HUES6 (cell line): ENCODE results near the gene SMARCA5.

Experiments used
- H3K27ac ChIP-seq: 2 replicates; pipeline ENCODE4 v1.7.0; 2013; ENCODE audit warnings: low read depth, mild to moderate bottlenecking, low read length, inconsistent platforms
- H3K27me3 ChIP-seq: 2 replicates; pipeline ENCODE4 v1.6.1; 2013; ENCODE audit warnings: low read length; ENCODE audit not compliant: control insufficient read depth, insufficient read depth
- H3K36me3 ChIP-seq: 2 replicates; pipeline ENCODE4 v1.6.1; 2013; ENCODE audit warnings: low read length; ENCODE audit not compliant: control insufficient read depth, insufficient read depth
- H3K4me1 ChIP-seq: 2 replicates; pipeline ENCODE4 v1.6.1; 2013; ENCODE audit warnings: low read length; ENCODE audit not compliant: control insufficient read depth, insufficient read depth
- H3K4me3 ChIP-seq: 2 replicates; pipeline ENCODE4 v1.5.1; 2013; ENCODE audit warnings: low read depth, low read length
- H3K9ac ChIP-seq: one replicate; pipeline ENCODE4 v1.6.1; 2013; ENCODE audit warnings: mild to moderate bottlenecking, low read length
- H3K9me3 ChIP-seq: 2 replicates; pipeline ENCODE4 v1.6.1; 2013; ENCODE audit warnings: low read depth, low read length; ENCODE audit not compliant: control insufficient read depth, insufficient read depth

Gene SMARCA5, protein sequence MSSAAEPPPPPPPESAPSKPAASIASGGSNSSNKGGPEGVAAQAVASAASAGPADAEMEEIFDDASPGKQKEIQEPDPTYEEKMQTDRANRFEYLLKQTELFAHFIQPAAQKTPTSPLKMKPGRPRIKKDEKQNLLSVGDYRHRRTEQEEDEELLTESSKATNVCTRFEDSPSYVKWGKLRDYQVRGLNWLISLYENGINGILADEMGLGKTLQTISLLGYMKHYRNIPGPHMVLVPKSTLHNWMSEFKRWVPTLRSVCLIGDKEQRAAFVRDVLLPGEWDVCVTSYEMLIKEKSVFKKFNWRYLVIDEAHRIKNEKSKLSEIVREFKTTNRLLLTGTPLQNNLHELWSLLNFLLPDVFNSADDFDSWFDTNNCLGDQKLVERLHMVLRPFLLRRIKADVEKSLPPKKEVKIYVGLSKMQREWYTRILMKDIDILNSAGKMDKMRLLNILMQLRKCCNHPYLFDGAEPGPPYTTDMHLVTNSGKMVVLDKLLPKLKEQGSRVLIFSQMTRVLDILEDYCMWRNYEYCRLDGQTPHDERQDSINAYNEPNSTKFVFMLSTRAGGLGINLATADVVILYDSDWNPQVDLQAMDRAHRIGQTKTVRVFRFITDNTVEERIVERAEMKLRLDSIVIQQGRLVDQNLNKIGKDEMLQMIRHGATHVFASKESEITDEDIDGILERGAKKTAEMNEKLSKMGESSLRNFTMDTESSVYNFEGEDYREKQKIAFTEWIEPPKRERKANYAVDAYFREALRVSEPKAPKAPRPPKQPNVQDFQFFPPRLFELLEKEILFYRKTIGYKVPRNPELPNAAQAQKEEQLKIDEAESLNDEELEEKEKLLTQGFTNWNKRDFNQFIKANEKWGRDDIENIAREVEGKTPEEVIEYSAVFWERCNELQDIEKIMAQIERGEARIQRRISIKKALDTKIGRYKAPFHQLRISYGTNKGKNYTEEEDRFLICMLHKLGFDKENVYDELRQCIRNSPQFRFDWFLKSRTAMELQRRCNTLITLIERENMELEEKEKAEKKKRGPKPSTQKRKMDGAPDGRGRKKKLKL

DNA sequence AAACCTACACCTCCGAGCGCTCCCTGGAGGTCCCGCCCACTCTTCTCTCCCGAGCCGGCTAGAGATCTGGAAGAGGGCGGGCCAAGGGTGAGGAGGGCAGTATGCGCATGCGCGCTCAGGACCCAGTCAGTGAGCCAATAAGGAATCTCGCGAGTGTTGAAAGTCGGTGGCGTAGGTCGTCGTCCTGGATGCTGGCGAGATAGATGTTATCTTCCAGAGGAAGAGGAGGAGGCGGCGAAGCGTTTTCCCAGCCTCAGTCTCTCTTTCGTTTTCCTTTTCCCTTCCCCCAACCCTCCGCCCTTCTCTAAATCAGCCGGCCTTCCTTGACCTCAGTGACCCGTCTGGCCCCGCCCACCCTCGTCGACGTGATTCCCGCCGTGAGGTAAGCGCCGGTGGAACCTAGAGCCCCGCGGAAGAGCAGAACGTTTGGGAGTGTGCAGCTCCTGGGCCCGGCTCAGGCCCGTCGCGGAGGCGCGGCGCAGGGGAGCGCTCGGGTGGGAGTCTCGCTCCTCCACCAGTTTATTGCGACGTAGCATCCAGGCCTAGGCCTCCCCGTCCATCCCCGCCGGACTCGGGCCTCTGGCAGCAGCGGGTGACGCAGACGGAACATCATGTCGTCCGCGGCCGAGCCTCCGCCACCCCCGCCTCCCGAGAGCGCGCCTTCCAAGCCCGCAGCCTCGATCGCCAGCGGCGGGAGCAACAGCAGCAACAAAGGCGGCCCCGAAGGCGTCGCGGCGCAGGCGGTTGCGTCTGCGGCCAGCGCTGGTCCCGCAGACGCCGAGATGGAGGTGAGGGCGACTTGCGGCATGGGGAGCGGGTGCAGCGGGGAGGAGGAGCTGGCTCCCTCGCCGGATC, at the start of gene SMARCA5:
Gene SMARCA5, plus strand, starts transcription at position 389 of the 855 bp plus-strand sequence. Its CDS starts 223 bp downstream, at position 612.
- peak within 1 kb of the TSS; percentile 99 for H3K4me3 ChIP-seq
- peaks cover 14% of the 10 kb centered on the region for H3K4me1 ChIP-seq
- peak within 1 kb of the TSS; percentile 91 for H3K27ac ChIP-seq
- peak within 1 kb of the TSS; percentile 96 for H3K9ac ChIP-seq
- no peaks in the 10 kb centered on the region for H3K27me3 ChIP-seq
- H3K9me3 ChIP-seq, result no peaks in the 10 kb centered on the region
- peaks cover 23% of the 10 kb centered on the region for H3K36me3 ChIP-seq

- peaks cover 6% of the 10 kb centered on the region; the same call in 1 of the 2 replicates for H3K36me3 ChIP-seq
Measured at GRCh38 chr4:143473334-143474126, 40.0 kb upstream of the SMARCA5 start.

GRCh38 chr4:143477487-143477886, 36.0 kb upstream of the SMARCA5 start:
- H3K9me3 ChIP-seq, result no peaks in the 10 kb centered on the region

More at GRCh38 chr4:143473334-143474126, 40.0 kb upstream of the SMARCA5 start:
- Histone ChIP-seq H3K27me3 (no peaks in the 10 kb centered on the region), H3K4me3 (no peak overlapping the region), H3K4me1 (no peaks in the 10 kb centered on the region), H3K9ac (no peak overlapping the region), H3K9me3 (no peaks in the 10 kb centered on the region), H3K27ac (no peak overlapping the region)

DNA sequence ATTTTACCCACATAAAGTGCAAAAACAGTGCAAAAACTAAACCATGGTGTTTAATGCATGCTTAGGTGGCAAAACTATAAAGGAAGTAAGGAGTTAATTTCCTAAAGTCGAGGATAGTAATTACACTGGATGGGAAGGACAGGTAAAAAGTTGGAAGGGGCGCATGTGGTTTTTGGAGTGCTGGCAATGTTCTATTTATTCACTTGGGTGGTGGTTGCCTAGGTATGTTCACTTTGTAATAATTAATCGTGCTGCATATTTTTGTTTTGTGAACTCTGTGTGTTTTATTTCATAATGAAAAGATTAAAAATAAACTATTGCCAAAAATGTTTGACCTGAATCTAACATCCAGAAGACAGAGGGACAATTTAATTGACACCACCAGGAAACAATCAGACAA, 32.1 kb upstream of the SMARCA5 start:
- Histone ChIP-seq H3K27ac (no peak overlapping the region), H3K9me3 (no peaks in the 10 kb centered on the region), H3K27me3 (no peaks in the 10 kb centered on the region), H3K4me1 (no peaks in the 10 kb centered on the region), H3K4me3 (no peak overlapping the region), H3K36me3 (no peaks in the 10 kb centered on the region), H3K9ac (no peak overlapping the region)

More at GRCh38 chr4:143477487-143477886, 36.0 kb upstream of the SMARCA5 start:
- Histone ChIP-seq H3K36me3 (no peaks in the 10 kb centered on the region), H3K4me3 (no peak overlapping the region), H3K27ac (no peak overlapping the region), H3K27me3 (no peaks in the 10 kb centered on the region), H3K9ac (no peak overlapping the region), H3K4me1 (no peaks in the 10 kb centered on the region)

DNA sequence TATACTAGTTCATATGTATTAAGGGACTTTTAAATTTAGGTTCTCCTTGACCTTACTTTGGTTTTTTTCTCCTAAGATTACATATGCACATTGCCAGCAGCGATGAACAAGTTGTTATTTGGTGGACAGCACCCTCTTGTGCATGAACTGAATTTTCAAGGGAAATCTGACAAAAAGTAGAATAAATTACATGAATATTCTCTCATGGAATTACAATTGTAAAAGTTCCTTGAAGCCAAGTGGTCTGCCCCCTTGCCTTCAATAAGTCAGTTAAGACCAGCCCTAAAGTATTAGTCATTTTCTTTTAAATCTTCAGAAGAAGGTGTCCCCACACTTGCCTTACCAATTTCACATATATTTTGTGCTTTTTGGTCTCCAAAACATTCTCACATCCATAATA, 30.7 kb upstream of the SMARCA5 start:
- no peaks in the 10 kb centered on the region for H3K4me1 ChIP-seq
- H3K4me3 ChIP-seq, result no peak overlapping the region
- H3K9ac ChIP-seq, result no peak overlapping the region
- H3K9me3 ChIP-seq, result no peaks in the 10 kb centered on the region
- no peaks in the 10 kb centered on the region for H3K36me3 ChIP-seq
- H3K27ac ChIP-seq, result no peak overlapping the region
- H3K27me3 ChIP-seq, result no peaks in the 10 kb centered on the region

- Histone ChIP-seq H3K9ac (no peak overlapping the region), H3K27me3 (no peaks in the 10 kb centered on the region), H3K36me3 (no peaks in the 10 kb centered on the region), H3K4me1 (no peaks in the 10 kb centered on the region), H3K9me3 (no peaks in the 10 kb centered on the region), H3K4me3 (no peak overlapping the region), H3K27ac (no peak overlapping the region)
Measured at GRCh38 chr4:143486314-143486713, 27.2 kb upstream of the SMARCA5 start.

DNA sequence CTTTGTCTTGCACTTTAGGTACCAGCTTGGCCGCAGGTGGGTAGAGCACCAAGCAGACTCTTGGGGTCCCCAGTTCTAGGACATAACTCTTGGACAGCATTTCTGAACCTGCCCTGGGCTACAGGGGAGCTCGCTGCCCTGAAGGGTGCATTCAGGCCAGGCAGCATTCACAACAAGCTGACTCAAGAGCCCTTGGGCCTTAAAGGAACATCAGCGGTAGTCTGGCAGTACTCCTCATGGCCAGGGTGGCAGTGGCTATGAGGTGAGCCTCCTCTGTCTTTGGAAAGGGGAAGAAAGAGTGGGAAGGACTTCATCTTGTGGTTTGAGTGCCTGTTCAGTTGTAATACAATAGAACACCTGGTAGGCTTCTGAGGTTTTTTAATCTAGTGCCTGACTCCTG, 24.8 kb upstream of the SMARCA5 start:
- Histone ChIP-seq H3K9ac (no peak overlapping the region), H3K4me1 (no peaks in the 10 kb centered on the region), H3K27ac (no peak overlapping the region), H3K4me3 (no peak overlapping the region), H3K9me3 (no peaks in the 10 kb centered on the region), H3K36me3 (no peaks in the 10 kb centered on the region), H3K27me3 (no peaks in the 10 kb centered on the region)

DNA sequence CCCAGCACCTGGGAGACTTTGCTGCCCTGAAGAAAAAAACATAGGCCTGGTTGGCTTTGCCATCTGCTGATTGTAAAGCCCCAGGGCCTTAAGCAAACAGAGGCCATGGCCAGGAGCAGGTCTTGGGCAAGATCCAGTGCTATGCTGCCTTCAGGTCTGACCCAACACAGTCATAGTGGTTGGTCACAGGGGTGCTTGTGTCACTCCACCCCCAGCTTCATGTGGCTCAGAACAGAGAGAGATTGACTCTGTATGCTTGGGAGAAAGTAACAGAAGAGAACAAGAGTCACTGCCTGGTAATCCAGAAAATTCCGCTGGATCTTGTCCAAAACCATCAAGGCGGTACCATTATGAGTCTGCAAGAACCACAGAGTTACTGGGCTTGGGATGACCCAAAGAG, 24.4 kb upstream of the SMARCA5 start:
- H3K36me3 ChIP-seq, result no peaks in the 10 kb centered on the region
- no peaks in the 10 kb centered on the region for H3K27me3 ChIP-seq
- H3K9me3 ChIP-seq, result no peaks in the 10 kb centered on the region
- no peak overlapping the region for H3K4me3 ChIP-seq
- H3K9ac ChIP-seq, result no peak overlapping the region
- H3K4me1 ChIP-seq, result no peaks in the 10 kb centered on the region
- H3K27ac ChIP-seq, result no peak overlapping the region

DNA sequence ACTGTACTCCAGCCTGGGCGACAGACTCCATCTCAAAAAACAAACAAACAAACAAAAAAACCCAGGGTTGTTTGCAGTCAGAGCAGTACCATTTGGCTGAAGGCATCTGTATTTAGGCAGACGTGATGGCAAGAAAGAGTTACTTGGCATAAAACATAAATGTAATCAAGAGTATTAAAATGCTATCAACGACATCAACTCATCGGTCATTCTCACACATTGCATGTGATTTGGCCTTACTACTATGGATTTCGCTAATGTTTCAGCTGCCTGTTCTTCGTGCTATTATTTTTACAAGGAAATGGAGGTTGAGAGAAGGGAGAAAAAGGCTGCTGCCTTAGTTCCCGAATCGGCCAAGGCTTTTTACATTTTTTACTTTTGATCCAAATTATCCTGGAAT, 15.5 kb upstream of the SMARCA5 start:
- Histone ChIP-seq H3K9me3 (no peaks in the 10 kb centered on the region), H3K36me3 (no peaks in the 10 kb centered on the region), H3K4me3 (no peak overlapping the region), H3K9ac (no peak overlapping the region), H3K27ac (no peak overlapping the region), H3K4me1 (no peaks in the 10 kb centered on the region), H3K27me3 (no peaks in the 10 kb centered on the region)

DNA sequence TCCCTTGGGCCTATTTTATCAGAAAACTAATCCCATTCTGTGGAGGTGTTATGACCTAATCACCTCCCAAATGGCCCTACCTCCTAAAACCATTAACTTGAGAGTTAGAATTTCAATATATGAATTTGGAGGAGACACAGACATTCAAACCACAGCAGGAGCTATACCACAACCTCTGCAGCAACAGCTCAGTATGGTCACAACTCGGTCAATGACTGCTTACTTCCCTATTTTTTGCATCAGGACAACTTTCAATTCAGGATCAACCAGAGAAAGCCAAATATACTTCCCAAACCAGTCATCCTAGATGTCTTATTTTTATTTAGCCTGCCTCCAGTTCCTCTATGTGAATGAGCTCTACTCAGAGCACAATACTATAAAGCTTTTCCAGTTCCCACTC, 11.3 kb upstream of the SMARCA5 start:
- Histone ChIP-seq H3K27ac (no peak overlapping the region), H3K9ac (no peak overlapping the region), H3K9me3 (no peaks in the 10 kb centered on the region), H3K4me3 (no peak overlapping the region), H3K36me3 (no peaks in the 10 kb centered on the region), H3K4me1 (no peaks in the 10 kb centered on the region), H3K27me3 (no peaks in the 10 kb centered on the region)
